ENCODE data around the gene SCAMP5. TPM values are rescaled to one million over a fixed set of nuclear protein-coding genes. Genes with fewer than 3 reads are reported as not detected.
A peak's percentile ranks its signal among the peaks of the same experiment; 100 is the strongest.

Gene SCAMP5
- total and polyA plus RNA-seq, 2 of the 4 experiments (the other 2 are of a cell fraction), result 0.36 to 1.6 TPM

- no peak overlapping the region for H4K8ac ChIP-seq (ENCODE audit: low read depth in 2 of 2, low read length in 2 of 2)
- H4K91ac ChIP-seq (ENCODE audit: insufficient read depth, low read depth, low read length), result no peak overlapping the region
- ATAC-seq (ENCODE audit: low read depth), result no peak
- ChIA-PET CTCF (interaction anchor here (0.6 kb wide), 1 partner anchor 392 kb away, joined by 6 read pairs; no protein-coding TSS in a partner anchor), POLR2A (ENCODE audit: unreplicated experiment) (no interaction called here)
- H2BK120ac ChIP-seq (ENCODE audit: low read depth, low read length), result no peak overlapping the region
- H4K5ac ChIP-seq (ENCODE audit: low read depth, low read length), result no peak overlapping the region
- no peak overlapping the region for H2BK15ac ChIP-seq (ENCODE audit: low read depth, low read length)
- H2AK5ac ChIP-seq (ENCODE audit: low read depth, low read length), result no peak overlapping the region
- no peak for DNase-seq
- peaks cover 9% of the 10 kb centered on the region for H3K4me1 ChIP-seq (ENCODE audit: control insufficient read depth, insufficient read depth, low read length)
- peaks cover 8 to 21% of the 10 kb centered on the region in 2 experiments for H3K79me1 ChIP-seq (ENCODE audit: low read depth in 1 of 2, low read length in 2 of 2)
- H3K9me1 ChIP-seq (ENCODE audit: insufficient read depth, low read length), result peaks cover 5% of the 10 kb centered on the region; the same call in 1 of the 2 replicates
- H3K4me3 ChIP-seq (ENCODE audit: insufficient read depth, low read depth, low read length), result no peak overlapping the region
- H2AK9ac ChIP-seq (replicated peaks; ENCODE audit: low read depth, low read length, poor library complexity), result peak overlapping the region; percentile 30
- H3K56ac ChIP-seq (ENCODE audit: extremely low read depth, insufficient read depth, low read length), result no peak overlapping the region
- no peak overlapping the region for H3K23ac ChIP-seq (ENCODE audit: low read depth, low read length)
- H2AFZ ChIP-seq (replicated peaks; ENCODE audit: low read length, poor library complexity), result no peak overlapping the region
- no peak overlapping the region for H3K4ac ChIP-seq (ENCODE audit: low read depth, low read length)
- in situ Hi-C loops (cut with MboI; ENCODE audit: low sequenced_read_pairs), result loop anchor here (5.0 kb wide), 1 partner anchor 177 kb away; the partner anchor contains the start of gene C15orf39
- 43% methylated on average over 1 of the region's 3 CpGs; no CpG with 5 or more reads in 1 of the 2 experiments for WGBS, 2 experiments (ENCODE audit: extremely low coverage in 2 of 2, insufficient read length in 1 of 2)
- H3K9ac ChIP-seq (ENCODE audit: low read depth, low read length), result no peak overlapping the region
- no peak overlapping the region for H3K14ac ChIP-seq (replicated peaks; ENCODE audit: low read depth, low read length)
- TF ChIP-seq MAZ (IDR thresholded peaks at IDR 0.05; ENCODE audit: borderline replicate concordance, low read depth, low read length) (no peak), POLR2A (IDR thresholded peaks at IDR 0.05; ENCODE audit: low read depth, low read length) (no peak), FOS (IDR thresholded peaks at IDR 0.05; ENCODE audit: low read depth, low read length) (no peak), NFE2L2 (IDR thresholded peaks at IDR 0.05; ENCODE audit: low read depth, low read length) (no peak), CTCF (conservative IDR thresholded peaks at IDR 0.05; ENCODE audit: low read depth, low read length) (no peak), RCOR1 (IDR thresholded peaks at IDR 0.05; ENCODE audit: insufficient replicate concordance, low read length) (no peak), RFX5 (IDR thresholded peaks at IDR 0.05; ENCODE audit: low read depth, low read length) (no peak), MAFK (IDR thresholded peaks at IDR 0.05; ENCODE audit: low read depth, low read length) (no peak), USF2 (IDR thresholded peaks at IDR 0.05; ENCODE audit: low read depth, low read length) (no peak), MXI1 (IDR thresholded peaks at IDR 0.05; ENCODE audit: borderline replicate concordance, low read depth, low read length) (no peak), CEBPB (IDR thresholded peaks at IDR 0.05; ENCODE audit: low read depth, low read length) (no peak), RAD21 (IDR thresholded peaks at IDR 0.05; ENCODE audit: low read length) (no peak), SMC3 (IDR thresholded peaks at IDR 0.05; ENCODE audit: low read depth, low read length) (no peak)
- TF ChIP-seq, protein P1, sequence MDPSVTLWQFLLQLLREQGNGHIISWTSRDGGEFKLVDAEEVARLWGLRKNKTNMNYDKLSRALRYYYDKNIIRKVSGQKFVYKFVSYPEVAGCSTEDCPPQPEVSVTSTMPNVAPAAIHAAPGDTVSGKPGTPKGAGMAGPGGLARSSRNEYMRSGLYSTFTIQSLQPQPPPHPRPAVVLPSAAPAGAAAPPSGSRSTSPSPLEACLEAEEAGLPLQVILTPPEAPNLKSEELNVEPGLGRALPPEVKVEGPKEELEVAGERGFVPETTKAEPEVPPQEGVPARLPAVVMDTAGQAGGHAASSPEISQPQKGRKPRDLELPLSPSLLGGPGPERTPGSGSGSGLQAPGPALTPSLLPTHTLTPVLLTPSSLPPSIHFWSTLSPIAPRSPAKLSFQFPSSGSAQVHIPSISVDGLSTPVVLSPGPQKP (IDR thresholded peaks at IDR 0.05; ENCODE audit: borderline replicate concordance, low read depth, low read length), result no peak
- no TSS peak for BruUV-seq (replicated peaks)
- no peaks in the 10 kb centered on the region for H3K36me3 ChIP-seq (ENCODE audit: control insufficient read depth, insufficient read depth, low read length)
- H3K4me2 ChIP-seq (ENCODE audit: low read depth, low read length), result no peak overlapping the region
- H4K20me1 ChIP-seq (ENCODE audit: insufficient read depth, low read length), result no peaks in the 10 kb centered on the region
- no peak overlapping the region for H2BK5ac ChIP-seq (ENCODE audit: low read depth, low read length, poor library complexity, severe bottlenecking)
- dilution Hi-C loops (cut with HindIII; ENCODE audit: low sequenced_read_pairs, unreplicated experiment), result no loop called here
- H3K27me3 ChIP-seq (ENCODE audit: control insufficient read depth, insufficient read depth, low read length), result no peaks in the 10 kb centered on the region
- no peak overlapping the region for H3K18ac ChIP-seq (ENCODE audit: low read depth, low read length)
- intact Hi-C loops (cut with micrococcal nuclease), result loop anchor here (10.0 kb wide), 2 partner anchors 280 to 430 kb away; partner anchors contain the start of gene SIN3A
- no peak overlapping the region for H2BK20ac ChIP-seq (ENCODE audit: low read depth, low read length)
- no peaks in the 10 kb centered on the region for H3K9me3 ChIP-seq (ENCODE audit: control insufficient read depth, insufficient read depth, low read length)
- H3K27ac ChIP-seq (ENCODE audit: insufficient read depth, low read length), result no peak overlapping the region
Measured at GRCh38 chr15:75025107-75025506, 29.7 kb downstream of the SCAMP5 start.
